ENCODE data around the gene LUC7L3. TPM values are rescaled to one million over a fixed set of nuclear protein-coding genes. Genes with fewer than 3 reads are reported as not detected.
"Not testable (repeated sequence)": the region's sequence is repeated elsewhere in the genome, so short reads cannot be mapped to it uniquely, and the experiment has no call there.

Gene LUC7L3
- total and polyA plus RNA-seq, 2 experiments from 2014 or later, result 69.3 to 501 TPM

DNA sequence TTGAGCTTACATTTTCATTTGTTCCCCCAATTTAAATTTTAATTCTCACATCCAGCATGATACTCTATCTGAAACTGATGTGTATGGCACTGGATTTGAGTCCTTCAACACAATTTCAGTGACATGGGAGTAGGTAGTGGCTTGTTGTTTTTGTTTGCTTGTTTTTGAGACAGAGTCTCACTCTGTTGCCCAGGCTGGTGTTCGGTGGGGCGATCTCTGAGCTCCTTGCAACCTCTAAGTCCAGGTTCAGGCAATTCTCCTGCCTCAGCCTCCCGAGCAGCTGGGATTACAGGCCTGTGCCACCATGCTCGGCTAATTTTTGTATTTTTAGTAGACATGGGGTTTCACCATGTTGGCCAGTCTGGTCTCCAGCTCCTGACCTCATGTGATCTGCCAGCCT lies 10.3 kb upstream of the LUC7L3 start:
- H3K9me2 ChIP-seq (ENCODE audit: insufficient read depth); H3K4me1 ChIP-seq (ENCODE audit: insufficient read depth); H3K9me3 Mint-ChIP-seq; H3F3A ChIP-seq (replicated peaks; ENCODE audit: low read depth); H3K4me3 ChIP-seq; ATAC-seq; H3K27me3 ChIP-seq (ENCODE audit: insufficient read depth); H3K27me3 Mint-ChIP-seq (ENCODE audit: insufficient read depth, low read depth, poor library complexity); DNase-seq (ENCODE audit: low spot score); H3K36me3 ChIP-seq (ENCODE audit: insufficient read depth); H3K4me2 ChIP-seq; H4K20me1 ChIP-seq (replicated peaks; ENCODE audit: insufficient read depth); H3K27ac ChIP-seq (ENCODE audit: low read depth): not testable (repeated sequence)
- Mint-ChIP-seq H3K4me3 (peak overlapping the region; percentile 95; the same call in 2 of the 3 replicates), H3K27ac (peak overlapping the region; percentile 89; the same call in 1 of the 2 replicates), H3K4me1 (peaks cover 30% of the 10 kb centered on the region), H3K36me3 (ENCODE audit: low read depth) (peaks cover 17% of the 10 kb centered on the region; the same call in 2 of the 3 replicates)
- Histone ChIP-seq H2AFZ (peak overlapping the region; percentile 97), H3K79me2 (replicated peaks; ENCODE audit: insufficient read depth) (peaks cover 32% of the 10 kb centered on the region)

GRCh38 chr17:50710025-50710424 lies 9.4 kb upstream of the LUC7L3 start:
- no peaks in the 10 kb centered on the region for H3K9me3 Mint-ChIP-seq
- Histone ChIP-seq H2AFZ (no peak overlapping the region), H3K4me3 (no peak overlapping the region), H3K4me2 (no peak overlapping the region), H3K79me2 (replicated peaks; ENCODE audit: insufficient read depth) (peaks cover 22% of the 10 kb centered on the region), H3K36me3 (ENCODE audit: insufficient read depth) (no peaks in the 10 kb centered on the region), H3K27me3 (ENCODE audit: insufficient read depth) (no peaks in the 10 kb centered on the region), H3K4me1 (ENCODE audit: insufficient read depth) (peaks cover 5% of the 10 kb centered on the region), H3K9me2 (ENCODE audit: insufficient read depth) (no peaks in the 10 kb centered on the region), H4K20me1 (replicated peaks; ENCODE audit: insufficient read depth) (0 out of 2 replicates have a peak, but pooled peaks cover 3% of the 10 kb centered on the region), H3K27ac (ENCODE audit: low read depth) (no peak overlapping the region), H3F3A (replicated peaks; ENCODE audit: low read depth) (0 out of 2 replicates have a peak, but pooled peaks cover 10% of the 10 kb centered on the region)
- H3K4me3 Mint-ChIP-seq, result no peak overlapping the region
- no peak overlapping the region for H3K27ac Mint-ChIP-seq
- H3K4me1 Mint-ChIP-seq, result peaks cover 30% of the 10 kb centered on the region
- H3K36me3 Mint-ChIP-seq (ENCODE audit: low read depth), result peaks cover 14% of the 10 kb centered on the region; the same call in 2 of the 3 replicates
- peaks cover 4% of the 10 kb centered on the region for H3K27me3 Mint-ChIP-seq (ENCODE audit: insufficient read depth, low read depth, poor library complexity)
- ATAC-seq, result no peak
- DNase-seq (ENCODE audit: low spot score), result peak; percentile 44
- TF ChIP-seq NANOG (IDR thresholded peaks at IDR 0.05; ENCODE audit: borderline replicate concordance) (no peak), EZH2 (IDR thresholded peaks at IDR 0.05; ENCODE audit: low read depth, unreplicated experiment) (no peak), ZNF331 (CRISPR knock-in tag; IDR thresholded peaks at IDR 0.05; ENCODE audit: low read depth) (no peak), CREB1 (CRISPR knock-in tag; IDR thresholded peaks at IDR 0.05; ENCODE audit: low read depth) (no peak), CTCF (conservative IDR thresholded peaks at IDR 0.05; ENCODE audit: low read depth in 2 of 2) (no peak), POLR2AphosphoS5 (IDR thresholded peaks at IDR 0.05; ENCODE audit: low read depth) (no peak), ETS1 (IDR thresholded peaks at IDR 0.05) (no peak), STAT1 (IDR thresholded peaks at IDR 0.05; ENCODE audit: unreplicated experiment) (no peak), JUNB (IDR thresholded peaks at IDR 0.05; ENCODE audit: unreplicated experiment) (no peak)
- TF ChIP-seq, protein P1, sequence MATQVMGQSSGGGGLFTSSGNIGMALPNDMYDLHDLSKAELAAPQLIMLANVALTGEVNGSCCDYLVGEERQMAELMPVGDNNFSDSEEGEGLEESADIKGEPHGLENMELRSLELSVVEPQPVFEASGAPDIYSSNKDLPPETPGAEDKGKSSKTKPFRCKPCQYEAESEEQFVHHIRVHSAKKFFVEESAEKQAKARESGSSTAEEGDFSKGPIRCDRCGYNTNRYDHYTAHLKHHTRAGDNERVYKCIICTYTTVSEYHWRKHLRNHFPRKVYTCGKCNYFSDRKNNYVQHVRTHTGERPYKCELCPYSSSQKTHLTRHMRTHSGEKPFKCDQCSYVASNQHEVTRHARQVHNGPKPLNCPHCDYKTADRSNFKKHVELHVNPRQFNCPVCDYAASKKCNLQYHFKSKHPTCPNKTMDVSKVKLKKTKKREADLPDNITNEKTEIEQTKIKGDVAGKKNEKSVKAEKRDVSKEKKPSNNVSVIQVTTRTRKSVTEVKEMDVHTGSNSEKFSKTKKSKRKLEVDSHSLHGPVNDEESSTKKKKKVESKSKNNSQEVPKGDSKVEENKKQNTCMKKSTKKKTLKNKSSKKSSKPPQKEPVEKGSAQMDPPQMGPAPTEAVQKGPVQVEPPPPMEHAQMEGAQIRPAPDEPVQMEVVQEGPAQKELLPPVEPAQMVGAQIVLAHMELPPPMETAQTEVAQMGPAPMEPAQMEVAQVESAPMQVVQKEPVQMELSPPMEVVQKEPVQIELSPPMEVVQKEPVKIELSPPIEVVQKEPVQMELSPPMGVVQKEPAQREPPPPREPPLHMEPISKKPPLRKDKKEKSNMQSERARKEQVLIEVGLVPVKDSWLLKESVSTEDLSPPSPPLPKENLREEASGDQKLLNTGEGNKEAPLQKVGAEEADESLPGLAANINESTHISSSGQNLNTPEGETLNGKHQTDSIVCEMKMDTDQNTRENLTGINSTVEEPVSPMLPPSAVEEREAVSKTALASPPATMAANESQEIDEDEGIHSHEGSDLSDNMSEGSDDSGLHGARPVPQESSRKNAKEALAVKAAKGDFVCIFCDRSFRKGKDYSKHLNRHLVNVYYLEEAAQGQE (IDR thresholded peaks at IDR 0.05; ENCODE audit: unreplicated experiment), result no peak

Data from GM23338 (cell line).